GM12878 (cell line): ENCODE results near the gene GSG1. TPM values are rescaled to one million over a fixed set of nuclear protein-coding genes. Genes with fewer than 3 reads are reported as not detected.

Source experiments
- ATAC-seq: fragments of 200-7000 bp; cut with Tn5 transposase; 3 replicates; pipeline ENCODE4 v1.9.1; 2020; ENCODE audit warnings: mild to moderate bottlenecking, moderate library complexity
- BruUV-seq: library from RNA; stranded (reverse); fragments of 400-500 nt; replicated peaks from 2 replicates; lab custom pipeline; 2021; lab: Mats Ljungman, UMichigan
- CTCF ChIA-PET: fragments of 300-600 bp; sonication (Branson Sonifier 250); formaldehyde crosslinking; extraction: SDS; loops from one replicate; lab custom pipeline; 2021; ENCODE audit warnings: inconsistent platforms; lab: Yijun Ruan, JAX
- POLR2A ChIA-PET: fragments of 350-600 bp; formaldehyde crosslinking; extraction: SDS; loops from one replicate; lab custom pipeline; 2021; ENCODE audit warnings: inconsistent platforms; lab: Charles Lee
- RAD21 ChIA-PET: fragments of 300-600 bp; sonication (Branson Sonifier 250); formaldehyde crosslinking; loops from one replicate; lab custom pipeline; 2023; ENCODE audit warnings: antibody characterized with exemption; ENCODE audit not compliant: unreplicated experiment; lab: Charles Lee
- SMC1A ChIA-PET: fragments of 300-600 bp; sonication (Branson Sonifier 250); formaldehyde crosslinking; loops from one replicate; lab custom pipeline; 2023; ENCODE audit not compliant: unreplicated experiment, uncharacterized antibody; lab: Charles Lee
- DNase-seq: peaks from one replicate; pipeline ENCODE4 v3.0.0-alpha.2; 2011; ENCODE audit warnings: low read depth, low spot score
- FAIRE-seq: peaks from 3 replicates; lab custom pipeline; 2011; peaks lifted over from hg19 to GRCh38; lab: Jason Lieb, UNC
- H2AFZ ChIP-seq: 2 replicates; pipeline ENCODE4 v1.6.0; 2011; ENCODE audit warnings: low read depth, low read length, control low read depth; ENCODE audit not compliant: control insufficient read depth
- H3K27ac ChIP-seq: 2 replicates; pipeline ENCODE4 v1.5.1; 2011; ENCODE audit warnings: control low read depth; ENCODE audit not compliant: control insufficient read depth, insufficient read depth
- H3K27me3 ChIP-seq, 2 experiments: replicated peaks in 1 of 2; 2 replicates each; pipeline versions ENCODE4 v1.6.0 to v1.6.1; 2011; ENCODE audit warnings: low read length in 1 of 2; ENCODE audit not compliant: control insufficient read depth in 2 of 2, insufficient read depth in 2 of 2
- H3K36me3 ChIP-seq, 2 experiments: 2 replicates each; pipeline ENCODE4 v1.5.1; 2011; ENCODE audit warnings: low read length in 1 of 2; ENCODE audit not compliant: control insufficient read depth in 2 of 2, insufficient read depth in 2 of 2
- H3K4me1 ChIP-seq: 2 replicates; pipeline ENCODE4 v1.6.1; 2011; ENCODE audit warnings: mild to moderate bottlenecking, low read length, moderate library complexity, mixed read lengths; ENCODE audit not compliant: control insufficient read depth, insufficient read depth
- H3K4me2 ChIP-seq: 2 replicates; pipeline ENCODE4 v1.6.0; 2011; ENCODE audit warnings: control low read depth; ENCODE audit not compliant: control insufficient read depth, insufficient read depth
- H3K4me3 ChIP-seq: fragments of 200-600 bp; sonication (generic); 2 replicates; pipeline ENCODE4 v1.5.1; 2016
- H3K79me2 ChIP-seq: 2 replicates; pipeline ENCODE4 v1.6.0; 2011; ENCODE audit warnings: low read length; ENCODE audit not compliant: control insufficient read depth, insufficient read depth
- H3K9ac ChIP-seq: 2 replicates; pipeline ENCODE4 v1.8.0; 2011; ENCODE audit warnings: low read length, control low read depth, mixed read lengths; ENCODE audit not compliant: control insufficient read depth, insufficient read depth
- H3K9me3 ChIP-seq: replicated peaks from 3 replicates; pipeline ENCODE4 v1.5.1; 2011; ENCODE audit warnings: mild to moderate bottlenecking, low read length; ENCODE audit not compliant: control insufficient read depth, insufficient read depth
- H4K20me1 ChIP-seq: 2 replicates; pipeline ENCODE4 v1.6.0; 2011; ENCODE audit not compliant: control insufficient read depth, insufficient read depth
- ATF2 ChIP-seq: IDR thresholded peaks from 2 replicates; pipeline ENCODE4 v1.6.1; 2012; ENCODE audit warnings: low read length, inconsistent platforms
- BACH1 ChIP-seq: fragments of 450-650 bp; IDR thresholded peaks from 2 replicates; pipeline ENCODE4 v1.6.1; 2017; ENCODE audit warnings: mild to moderate bottlenecking, borderline replicate concordance
- BRCA1 ChIP-seq: IDR thresholded peaks from 2 replicates; pipeline ENCODE4 v1.6.1; 2011; ENCODE audit warnings: low read depth, low read length, improper control_type of control experiment
- CREM ChIP-seq: IDR thresholded peaks from 2 replicates; pipeline ENCODE4 v1.6.1; 2014; ENCODE audit warnings: antibody characterized with exemption, low read depth
- EZH2 ChIP-seq: IDR thresholded peaks from 2 replicates; pipeline ENCODE4 v1.6.1; 2012; ENCODE audit warnings: low read depth, mild to moderate bottlenecking, control low read depth, inconsistent platforms, low read length, borderline replicate concordance; ENCODE audit not compliant: control insufficient read depth
- KAT2A ChIP-seq: conservative IDR thresholded peaks from 2 replicates; pipeline ENCODE4 v1.6.1; 2011; ENCODE audit warnings: low read depth, low read length; ENCODE audit not compliant: control insufficient read depth
- KDM1A ChIP-seq: fragments of 200-600 bp; sonication (generic); IDR thresholded peaks from 2 replicates; pipeline ENCODE4 v1.6.1; 2016; ENCODE audit warnings: borderline replicate concordance
- LARP7 ChIP-seq: fragments of 450-650 bp; IDR thresholded peaks from 2 replicates; pipeline ENCODE4 v1.6.1; 2017; ENCODE audit warnings: mild to moderate bottlenecking
- NFYB ChIP-seq: IDR thresholded peaks from 2 replicates; pipeline ENCODE4 v1.6.1; 2011; ENCODE audit warnings: low read depth, mild to moderate bottlenecking, low read length, improper control_type of control experiment, moderate library complexity; ENCODE audit not compliant: insufficient read depth
- NRF1 ChIP-seq: conservative IDR thresholded peaks from 2 replicates; pipeline ENCODE4 v1.6.1; 2011; ENCODE audit warnings: mild to moderate bottlenecking, low read depth, low read length, improper control_type of control experiment
- PRDM15 ChIP-seq: fragments of 450-650 bp; formaldehyde crosslinking; IDR thresholded peaks from 2 replicates; pipeline ENCODE4 v1.4.0; 2020; ENCODE audit warnings: mild to moderate bottlenecking, moderate library complexity
- RBBP5 ChIP-seq: fragments of 200-600 bp; sonication (generic); conservative IDR thresholded peaks from 2 replicates; pipeline ENCODE4 v1.6.1; 2016
- RELB ChIP-seq: fragments of 450-650 bp; IDR thresholded peaks from 2 replicates; pipeline ENCODE4 v1.6.1; 2017; ENCODE audit warnings: low read depth, mild to moderate bottlenecking, moderate library complexity
- SREBF1 ChIP-seq: IDR thresholded peaks from 2 replicates; pipeline ENCODE4 v1.6.1; 2012; ENCODE audit warnings: mild to moderate bottlenecking, low read length
- STAT1 ChIP-seq: fragments of 450-650 bp; conservative IDR thresholded peaks from 2 replicates; pipeline ENCODE4 v1.6.1; 2014; ENCODE audit warnings: antibody characterized with exemption, mild to moderate bottlenecking
- ZBTB33 ChIP-seq: fragments of 450-650 bp; IDR thresholded peaks from 2 replicates; pipeline ENCODE4 v1.6.1; 2017; ENCODE audit warnings: mild to moderate bottlenecking
- WGBS: methylation state at CpG from one replicate; pipeline ENCODE4 v1.1.6; 2016; ENCODE audit warnings: low lambda C conversion rate; ENCODE audit not compliant: insufficient replicate concordance, insufficient coverage; ENCODE audit errors: missing lambda C conversion rate; 5-methylcytosine and 5-hydroxymethylcytosine counted together
- in situ Hi-C: fragments of 300-500 bp; cut with MboI; formaldehyde crosslinking; loops from 9 replicates; pipeline ENCODE4 v1.14.3; 2018; ENCODE audit warnings: mixed read lengths
- intact Hi-C: fragments of 100-400 bp; cut with micrococcal nuclease; formaldehyde crosslinking; loops from one replicate; pipeline ENCODE4 v1.14.2; 2022; ENCODE audit not compliant: unreplicated experiment
- polyA plus RNA-seq, 11 experiments: library from polyadenylated mRNA; depleted of rRNA in 4 of 11; unstranded in 6 of 11; stranded (reverse) in 5 of 11; fragments of >200 nt; fragmentation: Nextera tagmentation in 4 of 11; fragmentation: Illumina TruSeq in 1 of 11; extraction: Ambion mirVana in 4 of 11; extraction: Trizol in 1 of 11; gene quantifications; 1 replicate in 1 of 11; 2 replicates in 10 of 11; pipeline versions ENCODE4 v1.2.1 to v1.2.3, GENCODE V29; 2011 to 2016; ENCODE audit warnings: inconsistent platforms in 2 of 11, missing spikeins in 2 of 11, low read depth in 1 of 11
- total RNA-seq, 4 experiments: library from RNA; depleted of rRNA in 3 of 4; stranded (reverse); fragments of >200 nt in 3 of 4; fragmentation: Illumina TruSeq in 1 of 4; extraction: Trizol in 1 of 4; gene quantifications; 2 replicates each; pipeline versions ENCODE4 v1.2.1 to v1.2.3, GENCODE V29; 2013 to 2021

Gene GSG1
- total and polyA plus RNA-seq, 10 of the 15 experiments (the other 5 are each of a cell fraction or from before 2014, with no cell fraction given), result not detected

DNA sequence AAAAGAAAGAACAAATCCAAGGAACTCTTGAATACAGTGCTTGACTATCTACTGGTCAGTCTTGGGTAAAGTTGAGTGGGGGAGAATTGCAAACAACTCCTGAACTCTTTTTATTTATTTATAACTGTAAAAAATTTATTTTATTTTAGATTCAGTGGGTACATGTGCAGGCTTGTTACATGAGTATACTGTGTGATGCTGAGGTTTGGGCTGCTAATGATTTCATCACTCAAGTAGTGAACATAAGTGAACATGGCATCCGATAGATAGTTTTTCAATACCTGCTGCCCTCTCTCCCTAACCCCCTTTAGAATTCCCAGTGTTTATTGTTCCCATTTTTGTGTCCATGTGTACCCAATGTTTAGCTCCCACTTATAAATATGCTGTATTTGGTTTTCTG lies 3.2 kb upstream of the GSG1 start:
- no TSS peak for BruUV-seq
- ATAC-seq (no peak), FAIRE-seq (no peak), DNase-seq (no peak)
- H3K79me2 ChIP-seq, result no peaks in the 10 kb centered on the region
- ChIA-PET CTCF (no interaction called here), SMC1A (no interaction called here), POLR2A (no interaction called here), RAD21 (no interaction called here)
- H3K4me3 ChIP-seq, result no peak overlapping the region
- H3K27me3 ChIP-seq, result peaks cover 0 to 9% of the 10 kb centered on the region in 2 experiments; a peak in 2 of 4 replicates
- H3K27ac ChIP-seq, result no peak overlapping the region
- WGBS, result 47% methylated on average over 1 of the region's 1 CpG
- H3K4me1 ChIP-seq, result no peaks in the 10 kb centered on the region
- H4K20me1 ChIP-seq, result no peaks in the 10 kb centered on the region
- H3K9me3 ChIP-seq, result no peaks in the 10 kb centered on the region; the same call in 2 of the 3 replicates
- intact Hi-C loops (no loop called here), in situ Hi-C loops (no loop called here)
- H3K9ac ChIP-seq, result no peak overlapping the region
- no peak overlapping the region for H3K4me2 ChIP-seq
- TF ChIP-seq BRCA1 (no peak), PRDM15 (no peak), CREM (no peak), NFYB (no peak), LARP7 (no peak), ZBTB33 (no peak), RELB (no peak), STAT1 (no peak), KAT2A (no peak), BACH1 (no peak), SREBF1 (no peak), NRF1 (no peak), RBBP5 (no peak), ATF2 (no peak), EZH2 (no peak), KDM1A (no peak)
- H2AFZ ChIP-seq, result no peak overlapping the region
- no peaks in the 10 kb centered on the region for H3K36me3 ChIP-seq
